Ishikawa (cell line): ENCODE data around the gene GMEB2.

ENCODE experiments used
- CEBPB ChIP-seq: IDR thresholded peaks from 2 replicates; pipeline ENCODE4 v1.6.1; 2012
- CREB1 ChIP-seq: IDR thresholded peaks from 2 replicates; pipeline ENCODE4 v1.6.1; 2012; ENCODE audit warnings: low read depth
- EGR1 ChIP-seq: IDR thresholded peaks from 2 replicates; pipeline ENCODE4 v1.6.1; 2012
- EP300 ChIP-seq: IDR thresholded peaks from 2 replicates; pipeline ENCODE4 v1.6.1; 2012; ENCODE audit warnings: borderline replicate concordance
- FOXM1 ChIP-seq: IDR thresholded peaks from 2 replicates; pipeline ENCODE4 v1.6.1; 2012; ENCODE audit warnings: low read depth, borderline replicate concordance
- MAX ChIP-seq: IDR thresholded peaks from 2 replicates; pipeline ENCODE4 v1.6.1; 2012
- NFIC ChIP-seq: IDR thresholded peaks from 2 replicates; pipeline ENCODE4 v1.6.1; 2012
- RAD21 ChIP-seq: IDR thresholded peaks from 2 replicates; pipeline ENCODE4 v1.6.1; 2012; ENCODE audit warnings: low read depth
- TAF1 ChIP-seq: IDR thresholded peaks from 2 replicates; pipeline ENCODE4 v1.6.1; 2012; ENCODE audit warnings: low read depth, mild to moderate bottlenecking
- TCF12 ChIP-seq: IDR thresholded peaks from 2 replicates; pipeline ENCODE4 v1.6.1; 2012; ENCODE audit warnings: low read depth
- TEAD4 ChIP-seq: IDR thresholded peaks from 2 replicates; pipeline ENCODE4 v1.6.1; 2012
- USF1 ChIP-seq: IDR thresholded peaks from 2 replicates; pipeline ENCODE4 v1.6.1; 2012
- YY1 ChIP-seq: IDR thresholded peaks from 2 replicates; pipeline ENCODE4 v1.6.1; 2012; ENCODE audit warnings: low read depth
- ZBTB7A ChIP-seq: IDR thresholded peaks from 2 replicates; pipeline ENCODE4 v1.6.1; 2012; ENCODE audit warnings: low read depth
- TF ChIP-seq, protein P1 (sequence below): IDR thresholded peaks from 2 replicates; pipeline ENCODE4 v1.6.1; 2012; ENCODE audit warnings: low read depth, mild to moderate bottlenecking

Gene GMEB2

GRCh38 chr20:63661959-63662812, 35.3 kb upstream of the GMEB2 start:
- no peak for TF ChIP-seq EP300
- no peak for TF ChIP-seq ZBTB7A
- TF ChIP-seq EGR1, result no peak
- TF ChIP-seq NFIC, result no peak
- TF ChIP-seq, protein P1, sequence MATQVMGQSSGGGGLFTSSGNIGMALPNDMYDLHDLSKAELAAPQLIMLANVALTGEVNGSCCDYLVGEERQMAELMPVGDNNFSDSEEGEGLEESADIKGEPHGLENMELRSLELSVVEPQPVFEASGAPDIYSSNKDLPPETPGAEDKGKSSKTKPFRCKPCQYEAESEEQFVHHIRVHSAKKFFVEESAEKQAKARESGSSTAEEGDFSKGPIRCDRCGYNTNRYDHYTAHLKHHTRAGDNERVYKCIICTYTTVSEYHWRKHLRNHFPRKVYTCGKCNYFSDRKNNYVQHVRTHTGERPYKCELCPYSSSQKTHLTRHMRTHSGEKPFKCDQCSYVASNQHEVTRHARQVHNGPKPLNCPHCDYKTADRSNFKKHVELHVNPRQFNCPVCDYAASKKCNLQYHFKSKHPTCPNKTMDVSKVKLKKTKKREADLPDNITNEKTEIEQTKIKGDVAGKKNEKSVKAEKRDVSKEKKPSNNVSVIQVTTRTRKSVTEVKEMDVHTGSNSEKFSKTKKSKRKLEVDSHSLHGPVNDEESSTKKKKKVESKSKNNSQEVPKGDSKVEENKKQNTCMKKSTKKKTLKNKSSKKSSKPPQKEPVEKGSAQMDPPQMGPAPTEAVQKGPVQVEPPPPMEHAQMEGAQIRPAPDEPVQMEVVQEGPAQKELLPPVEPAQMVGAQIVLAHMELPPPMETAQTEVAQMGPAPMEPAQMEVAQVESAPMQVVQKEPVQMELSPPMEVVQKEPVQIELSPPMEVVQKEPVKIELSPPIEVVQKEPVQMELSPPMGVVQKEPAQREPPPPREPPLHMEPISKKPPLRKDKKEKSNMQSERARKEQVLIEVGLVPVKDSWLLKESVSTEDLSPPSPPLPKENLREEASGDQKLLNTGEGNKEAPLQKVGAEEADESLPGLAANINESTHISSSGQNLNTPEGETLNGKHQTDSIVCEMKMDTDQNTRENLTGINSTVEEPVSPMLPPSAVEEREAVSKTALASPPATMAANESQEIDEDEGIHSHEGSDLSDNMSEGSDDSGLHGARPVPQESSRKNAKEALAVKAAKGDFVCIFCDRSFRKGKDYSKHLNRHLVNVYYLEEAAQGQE, result no peak
- TF ChIP-seq USF1, result no peak
- no peak for TF ChIP-seq TCF12
- no peak for TF ChIP-seq TAF1
- no peak for TF ChIP-seq FOXM1
- no peak for TF ChIP-seq TEAD4
- TF ChIP-seq CEBPB, result no peak
- no peak for TF ChIP-seq MAX
- no peak for TF ChIP-seq YY1
- TF ChIP-seq CREB1, result no peak

DNA sequence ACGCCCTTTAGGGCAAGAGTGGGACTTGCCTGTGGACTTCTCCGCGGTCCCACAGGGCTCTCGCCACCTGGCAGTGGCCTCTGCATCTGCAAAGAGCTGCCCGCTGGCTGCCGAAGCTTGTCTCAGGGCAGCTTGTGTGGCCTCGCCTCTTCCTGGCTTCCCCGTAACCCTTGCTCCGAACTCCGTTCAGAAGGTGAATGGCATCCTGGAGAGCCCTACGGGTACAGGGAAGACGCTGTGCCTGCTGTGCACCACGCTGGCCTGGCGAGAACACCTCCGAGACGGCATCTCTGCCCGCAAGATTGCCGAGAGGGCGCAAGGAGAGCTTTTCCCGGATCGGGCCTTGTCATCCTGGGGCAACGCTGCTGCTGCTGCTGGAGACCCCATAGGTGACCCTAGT, 34.2 kb upstream of the GMEB2 start:
- TF ChIP-seq MAX (no peak), YY1 (no peak), TCF12 (no peak), EGR1 (no peak), ZBTB7A (no peak), TAF1 (no peak), FOXM1 (no peak)

DNA sequence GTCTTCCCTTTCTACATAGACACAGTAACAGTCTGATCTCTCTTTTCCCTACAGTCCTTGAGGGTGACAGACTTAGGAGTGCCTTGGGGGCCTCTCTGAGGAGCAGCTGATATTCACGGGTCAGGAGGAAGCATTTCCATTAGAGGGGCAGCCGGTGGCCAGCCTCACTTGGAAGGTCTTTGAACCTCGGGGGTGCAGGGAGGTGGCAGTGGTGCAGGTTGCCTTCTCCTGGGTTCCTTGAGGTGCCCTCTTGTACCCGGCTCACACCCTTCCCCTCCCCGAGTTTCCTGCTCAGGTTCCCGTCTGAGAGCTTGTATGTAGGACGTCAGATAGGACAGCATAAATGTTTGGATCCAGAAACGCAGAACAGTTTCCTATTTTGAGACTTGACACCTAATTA, 33.7 kb upstream of the GMEB2 start:
- no peak for TF ChIP-seq TAF1
- no peak for TF ChIP-seq MAX
- no peak for TF ChIP-seq NFIC
- no peak for TF ChIP-seq USF1
- TF ChIP-seq, protein P1, result no peak
- no peak for TF ChIP-seq CREB1
- no peak for TF ChIP-seq EGR1
- no peak for TF ChIP-seq RAD21
- TF ChIP-seq FOXM1, result no peak
- no peak for TF ChIP-seq EP300
- TF ChIP-seq TCF12, result no peak
- no peak for TF ChIP-seq YY1

GRCh38 chr20:63659370-63659769, 32.5 kb upstream of the GMEB2 start:
- TF ChIP-seq CREB1 (no peak), USF1 (no peak), EGR1 (no peak), EP300 (no peak), MAX (no peak), NFIC (no peak), FOXM1 (no peak), RAD21 (no peak), TAF1 (no peak)
- TF ChIP-seq, protein P1, result no peak
